Spleen (tissue), 7 donors: ENCODE measurements around the gene ENDOG.

Source experiments
- POLR2AphosphoS5 ChIP-seq, 3 donors: sonication (generic); formaldehyde crosslinking; IDR thresholded peaks; one replicate each; pipeline ENCODE4 v1.5.1; 2017; ENCODE audit warnings: antibody characterized with exemption in 3 of 3
- TF ChIP-seq, protein P1 (sequence below), 11 experiments: fragments of 200-600 bp in 7 of 11; fragments of 450-650 bp in 4 of 11; sonication (generic) in 4 of 11; IDR thresholded peaks in 8 of 11; conservative IDR thresholded peaks in 3 of 11; 1 replicate in 7 of 11; 2 replicates in 4 of 11; pipeline versions ENCODE4 v1.4.0 to v1.8.0; 2016 to 2021; ENCODE audit warnings: antibody characterized with exemption in 11 of 11, inconsistent platforms in 4 of 11, mild to moderate bottlenecking in 1 of 11
- donor health status: DM: no; HTN: no; CAD: no; lungs with moderate emphysema.
- donor health status: DM: no; HTN: no; CAD: no.
- donor health status: DM: no; HTN: no; CAD: no.

DNA sequence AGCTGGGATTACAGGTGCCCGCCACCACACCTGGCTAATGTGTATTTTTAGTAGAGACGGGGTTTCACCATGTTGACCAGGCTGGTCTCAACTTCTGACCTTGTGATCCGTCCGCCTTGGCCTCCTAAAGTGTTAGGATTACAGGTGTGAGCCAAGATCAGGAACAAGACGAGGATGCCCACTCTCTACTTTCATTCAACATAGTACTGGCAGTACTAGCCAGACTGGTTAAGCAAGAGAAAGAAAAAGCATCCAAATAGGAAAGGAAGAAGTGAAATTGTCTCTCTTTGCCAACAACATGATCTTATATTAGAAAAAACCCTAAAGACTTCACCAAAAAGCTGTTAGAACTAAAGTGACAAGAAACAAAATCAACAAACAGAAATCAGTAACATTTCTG, 7.4 kb upstream of the ENDOG start:
- no peak for TF ChIP-seq POLR2AphosphoS5 (IDR thresholded peaks at IDR 0.05)
- TF ChIP-seq, protein P1, sequence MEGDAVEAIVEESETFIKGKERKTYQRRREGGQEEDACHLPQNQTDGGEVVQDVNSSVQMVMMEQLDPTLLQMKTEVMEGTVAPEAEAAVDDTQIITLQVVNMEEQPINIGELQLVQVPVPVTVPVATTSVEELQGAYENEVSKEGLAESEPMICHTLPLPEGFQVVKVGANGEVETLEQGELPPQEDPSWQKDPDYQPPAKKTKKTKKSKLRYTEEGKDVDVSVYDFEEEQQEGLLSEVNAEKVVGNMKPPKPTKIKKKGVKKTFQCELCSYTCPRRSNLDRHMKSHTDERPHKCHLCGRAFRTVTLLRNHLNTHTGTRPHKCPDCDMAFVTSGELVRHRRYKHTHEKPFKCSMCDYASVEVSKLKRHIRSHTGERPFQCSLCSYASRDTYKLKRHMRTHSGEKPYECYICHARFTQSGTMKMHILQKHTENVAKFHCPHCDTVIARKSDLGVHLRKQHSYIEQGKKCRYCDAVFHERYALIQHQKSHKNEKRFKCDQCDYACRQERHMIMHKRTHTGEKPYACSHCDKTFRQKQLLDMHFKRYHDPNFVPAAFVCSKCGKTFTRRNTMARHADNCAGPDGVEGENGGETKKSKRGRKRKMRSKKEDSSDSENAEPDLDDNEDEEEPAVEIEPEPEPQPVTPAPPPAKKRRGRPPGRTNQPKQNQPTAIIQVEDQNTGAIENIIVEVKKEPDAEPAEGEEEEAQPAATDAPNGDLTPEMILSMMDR (IDR thresholded peaks at IDR 0.05 in 8 of 11, conservative IDR thresholded peaks at IDR 0.05 in 3 of 11), result no peak
